ENCODE data around the gene RAET1L.

GRCh38 chr6:150044621-150045145 lies 19.4 kb upstream of the RAET1L start:
- no peak for TF ChIP-seq JUND (IDR thresholded peaks at IDR 0.05)
- no peak for TF ChIP-seq YY1 (IDR thresholded peaks at IDR 0.05)
- TF ChIP-seq CTCF (IDR thresholded peaks at IDR 0.05; ENCODE audit: low read depth, low read length, missing input control), result no peak
- no peak for TF ChIP-seq REST (IDR thresholded peaks at IDR 0.05)
- TF ChIP-seq MAX (IDR thresholded peaks at IDR 0.05), result no peak
- no peak for TF ChIP-seq RXRA (IDR thresholded peaks at IDR 0.05)
- TF ChIP-seq FOXA1 (IDR thresholded peaks at IDR 0.05), result no peak
- no peak for TF ChIP-seq ATF3 (IDR thresholded peaks at IDR 0.05)
